GM08714 (cell line): Measurements from ENCODE around the gene ARL5B.

Experiments used
- H3K4me3 ChIP-seq: fragments of 200-500 bp; sonication (Bioruptor generic); 2 replicates; pipeline ENCODE4 v1.5.1; 2014; ENCODE audit warnings: mild to moderate bottlenecking, low read length, inconsistent platforms
- ZNF274 ChIP-seq: IDR thresholded peaks from 2 replicates; pipeline ENCODE4 v1.6.1; 2012; ENCODE audit warnings: mild to moderate bottlenecking, low read depth, low read length

ARL5B gene

DNA sequence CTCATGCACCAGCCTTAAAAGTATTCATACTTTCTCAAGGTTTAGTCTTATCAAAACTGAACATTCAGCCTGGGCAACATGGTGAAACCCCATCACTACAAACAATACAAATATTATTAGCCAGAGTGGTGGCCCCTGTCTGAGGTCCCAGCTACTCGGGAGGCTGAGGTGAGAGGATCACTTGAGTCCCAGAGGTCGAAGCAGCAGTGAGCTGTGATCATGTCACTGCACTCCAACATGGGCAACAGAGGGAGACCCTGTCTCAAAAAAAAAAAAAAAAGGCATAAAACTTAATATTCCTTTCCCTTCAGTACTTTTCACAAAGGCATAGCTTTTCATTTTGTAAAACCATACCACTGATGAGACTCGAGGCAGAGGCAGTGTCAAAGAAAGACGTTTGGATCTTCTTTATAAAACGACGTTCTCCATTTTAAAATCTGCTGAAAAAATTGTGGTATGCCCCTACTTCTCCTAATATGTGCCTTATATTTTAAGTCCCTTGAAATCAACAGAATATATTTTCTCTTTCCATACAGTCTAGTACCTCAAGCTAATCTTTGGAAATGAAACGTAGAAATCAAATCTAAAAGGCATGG, 9.8 kb upstream of the ARL5B start:
- peak overlapping the region; percentile 98 for H3K4me3 ChIP-seq

GRCh38 chr10:18650404-18650997, 8.7 kb upstream of the ARL5B start:
- TF ChIP-seq ZNF274: no peak
- H3K4me3 ChIP-seq: peak overlapping the region; percentile 98

More for the DNA sequence above, 9.8 kb upstream of the ARL5B start:
- TF ChIP-seq ZNF274: no peak

- H3K4me3 ChIP-seq: peak within 1 kb of the TSS; percentile 98
- TF ChIP-seq ZNF274: no peak
Observed at GRCh38 chr10:18651324-18652007, 7.8 kb upstream of the ARL5B start, which contains the start of gene NSUN6. NSUN6 (minus strand) TSS chr10:18651587; CDS start chr10:18651203, 384 bp downstream.

GRCh38 chr10:18653112-18653511, 6.1 kb upstream of the ARL5B start:
- no peak overlapping the region for H3K4me3 ChIP-seq
- no peak for TF ChIP-seq ZNF274

GRCh38 chr10:18656724-18657123, 2.5 kb upstream of the ARL5B start:
- H3K4me3 ChIP-seq: no peak overlapping the region
- TF ChIP-seq ZNF274: no peak

GRCh38 chr10:18658271-18659124, 733 bp upstream of the ARL5B start:
- peak overlapping the region; percentile 92 for H3K4me3 ChIP-seq
- TF ChIP-seq ZNF274: no peak

GRCh38 chr10:18659819-18660535, 746 bp downstream of the ARL5B start:
- H3K4me3 ChIP-seq: peak overlapping the region; percentile 97
- no peak for TF ChIP-seq ZNF274

DNA sequence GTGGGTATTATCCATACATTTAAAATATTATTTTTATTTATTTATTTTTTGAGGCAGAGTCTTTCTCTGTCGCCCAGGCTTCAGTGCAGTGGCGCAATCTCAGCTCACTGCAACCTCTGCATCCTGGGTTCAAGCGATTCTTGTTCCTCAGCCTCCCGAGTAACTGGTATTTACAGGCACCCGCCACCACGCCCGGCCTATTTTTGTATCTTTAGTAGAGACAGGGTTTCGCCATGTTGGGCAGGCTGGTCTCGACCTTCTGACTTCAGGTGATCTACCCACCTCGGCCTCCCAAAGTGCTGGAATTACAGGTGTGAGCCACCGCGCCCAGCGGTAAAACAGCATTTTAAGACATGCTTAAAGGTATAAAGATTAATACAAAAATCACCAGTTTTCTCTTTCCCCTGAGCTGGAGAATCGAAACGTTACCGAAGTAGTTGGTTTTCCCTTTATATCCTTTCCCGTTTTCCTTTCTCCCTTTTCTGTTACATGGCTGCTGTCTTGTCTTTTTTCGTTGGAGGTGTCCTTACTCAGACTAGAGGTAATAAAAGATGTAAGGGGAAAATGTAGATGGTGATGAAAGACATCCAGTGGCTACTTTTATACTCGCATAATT, 1.7 kb downstream of the ARL5B start:
- peak overlapping the region; percentile 97 for H3K4me3 ChIP-seq
- no peak for TF ChIP-seq ZNF274

DNA sequence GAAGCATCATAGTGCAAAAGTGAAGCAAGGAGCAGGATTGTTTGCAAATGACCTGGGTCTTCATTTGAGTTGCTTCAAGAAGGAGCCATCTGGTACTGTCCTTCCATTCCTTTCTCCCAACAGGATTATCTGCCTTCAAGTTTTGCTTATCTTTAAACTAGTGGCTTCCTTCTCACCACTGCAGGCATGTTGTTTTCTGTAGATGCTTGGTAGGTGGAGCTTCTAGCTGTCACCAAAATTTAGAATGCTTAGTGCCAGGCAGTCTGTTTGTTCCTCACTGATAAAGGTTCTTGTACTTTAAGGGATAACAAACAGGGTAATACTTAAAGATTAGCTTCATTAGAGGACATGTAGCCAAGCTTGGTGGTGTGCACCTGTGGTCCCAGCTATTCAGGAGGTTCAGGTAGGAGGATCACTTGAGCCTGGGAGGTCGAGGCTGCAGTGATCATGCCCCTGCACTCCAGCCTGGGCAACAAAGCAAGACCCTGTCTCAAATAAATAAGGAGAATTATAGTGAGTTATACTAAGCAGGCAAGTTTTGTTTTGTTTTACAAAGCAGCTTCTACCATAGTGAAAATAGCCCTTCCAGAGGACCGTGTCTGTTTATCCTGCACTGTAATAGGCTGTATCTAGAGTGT, 5.7 kb downstream of the ARL5B start:
- no peak for TF ChIP-seq ZNF274
- no peak overlapping the region for H3K4me3 ChIP-seq

DNA sequence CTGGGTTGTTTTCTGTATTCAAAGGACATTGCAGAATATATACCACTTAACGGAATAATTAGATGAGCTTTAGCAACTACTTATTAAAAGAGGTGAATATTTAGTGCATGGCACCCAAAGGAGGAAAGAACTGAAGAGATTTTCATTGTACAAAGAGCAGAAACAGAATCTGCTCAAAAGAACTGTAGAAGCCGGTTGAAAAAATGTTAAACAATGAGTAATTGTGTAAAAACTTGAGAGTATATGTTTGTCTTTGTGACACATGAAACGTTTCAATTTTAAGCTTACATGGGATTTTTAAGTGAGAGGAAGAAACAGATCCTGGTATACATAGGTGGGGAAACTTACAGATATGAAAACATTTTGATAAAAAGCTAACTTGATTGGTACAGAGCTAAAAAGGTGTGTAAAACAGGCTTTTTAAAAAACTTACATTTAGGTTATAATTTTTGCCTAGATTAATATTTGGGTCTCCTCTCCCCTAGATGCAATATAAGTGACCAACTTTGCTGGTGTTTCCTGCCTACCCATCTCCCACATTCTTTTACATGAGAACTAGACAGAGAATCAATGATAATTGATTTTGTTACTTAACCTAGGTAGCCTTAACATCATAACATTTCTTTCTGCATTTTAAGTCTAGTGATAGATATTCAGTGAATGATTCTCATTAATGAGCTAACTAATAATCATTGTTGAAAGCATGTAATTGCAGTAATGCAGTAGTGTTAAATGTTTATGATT, 6.8 kb downstream of the ARL5B start:
- no peak overlapping the region for H3K4me3 ChIP-seq
- TF ChIP-seq ZNF274: no peak

DNA sequence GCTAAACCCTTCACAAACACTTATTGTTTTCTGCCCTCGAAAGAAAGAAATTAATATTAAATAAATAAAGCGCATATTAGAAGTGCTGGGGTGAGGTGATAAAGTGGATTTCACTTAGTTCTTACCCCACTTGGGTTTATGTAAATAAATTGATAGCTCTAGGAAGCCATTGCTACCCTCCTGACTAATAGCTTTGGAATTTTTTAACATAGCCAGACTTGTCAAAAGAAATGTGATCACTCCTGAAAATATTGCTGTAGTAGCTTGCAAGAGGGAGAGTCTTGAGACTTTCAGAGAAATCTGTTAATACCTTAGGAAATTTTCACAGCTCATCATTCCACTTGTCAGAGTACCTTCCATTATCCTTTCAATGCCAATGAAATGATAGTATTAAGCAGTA, 7.6 kb downstream of the ARL5B start:
- H3K4me3 ChIP-seq: no peak overlapping the region
- no peak for TF ChIP-seq ZNF274

DNA sequence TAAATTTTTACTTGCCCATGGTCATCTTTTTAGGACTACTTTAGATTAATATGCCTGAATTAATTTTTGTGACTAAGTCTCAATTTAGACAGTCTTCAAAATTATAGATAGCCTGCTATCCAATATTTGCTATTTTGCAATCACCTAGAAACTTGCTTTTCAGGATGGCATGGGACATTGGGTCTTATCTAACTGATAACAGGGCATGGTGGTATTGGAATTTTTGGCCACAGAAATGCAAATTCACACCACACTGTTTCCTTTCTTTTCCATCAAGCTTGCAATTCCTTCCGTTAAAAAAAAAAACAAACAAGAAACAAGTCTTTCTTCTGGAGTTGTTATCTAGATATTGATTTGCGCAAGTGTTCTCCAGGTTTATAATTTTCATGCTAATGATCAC, 8.8 kb downstream of the ARL5B start:
- no peak overlapping the region for H3K4me3 ChIP-seq
- TF ChIP-seq ZNF274: no peak
